Measurements from ENCODE around the gene LANCL3. TPM values are rescaled to one million over a fixed set of nuclear protein-coding genes. Genes with fewer than 3 reads are reported as not detected.

The LANCL3 gene
- polyA plus RNA-seq, 3 donors = 0.11 to 0.22 (median 0.16) TPM

Other genes starting within 250 kb of the LANCL3 start
- 10 to 100 TPM; 23.2 to 25.4 (median 24.7) TPM for gene PRRG1, start 222.3 kb upstream of the LANCL3 start, polyA plus RNA-seq (ENCODE audit: insufficient read length in 3 of 3)
- gene XK, start 114.1 kb downstream of the LANCL3 start, polyA plus RNA-seq (ENCODE audit: insufficient read length in 3 of 3) = 1 to 10 TPM; 1.2 to 1.3 (median 1.3) TPM
- 10 to 100 TPM; 11.0 to 12.9 (median 11.6) TPM for gene CYBB, start 208.4 kb downstream of the LANCL3 start, polyA plus RNA-seq (ENCODE audit: insufficient read length in 3 of 3)

Measured in right renal cortex interstitium (tissue), 3 donors.